ENCODE measurements around the gene OR13C5. TPM values are rescaled to one million over a fixed set of nuclear protein-coding genes. Genes with fewer than 3 reads are reported as not detected.

Gene OR13C5
- total and polyA plus RNA-seq, 8 donors = not detected

DNA sequence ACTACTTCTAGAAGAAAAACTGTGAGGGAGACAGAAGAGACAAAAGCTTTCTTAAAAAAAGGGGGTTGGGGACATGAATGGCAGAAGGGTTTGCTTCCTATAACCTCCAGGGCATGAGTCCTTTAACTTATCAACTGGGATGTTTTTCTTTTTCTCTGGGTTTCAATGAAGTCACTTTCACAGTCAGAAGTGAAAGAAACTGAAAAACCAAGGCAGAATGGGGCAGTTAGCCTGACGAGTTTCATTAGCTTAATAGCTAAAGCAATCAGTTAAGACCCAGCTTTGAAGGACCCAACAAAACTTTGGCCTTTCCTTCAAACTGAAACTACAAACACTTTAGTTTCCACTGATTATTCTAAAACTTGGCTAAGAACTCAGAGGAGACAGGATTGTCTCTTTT is 34.9 kb downstream of the OR13C5 start:
- no peaks in the 10 kb centered on the region for H3K4me1 ChIP-seq
- H3K36me3 ChIP-seq = no peaks in the 10 kb centered on the region
- WGBS, 5 donors = 39 to 64% (median 45%) methylated on average over 1 of the region's 1 CpG
- H3K27me3 ChIP-seq = no peaks in the 10 kb centered on the region
- no peak overlapping the region for H3K4me3 ChIP-seq
- no peak overlapping the region for H3K27ac ChIP-seq
- H3K9me3 ChIP-seq = peaks cover 0 to under 1% (median 0%) of the 10 kb centered on the region in 4 donors
- TF ChIP-seq EP300 (IDR thresholded peaks at IDR 0.05) = no peak
- TF ChIP-seq, protein P1, sequence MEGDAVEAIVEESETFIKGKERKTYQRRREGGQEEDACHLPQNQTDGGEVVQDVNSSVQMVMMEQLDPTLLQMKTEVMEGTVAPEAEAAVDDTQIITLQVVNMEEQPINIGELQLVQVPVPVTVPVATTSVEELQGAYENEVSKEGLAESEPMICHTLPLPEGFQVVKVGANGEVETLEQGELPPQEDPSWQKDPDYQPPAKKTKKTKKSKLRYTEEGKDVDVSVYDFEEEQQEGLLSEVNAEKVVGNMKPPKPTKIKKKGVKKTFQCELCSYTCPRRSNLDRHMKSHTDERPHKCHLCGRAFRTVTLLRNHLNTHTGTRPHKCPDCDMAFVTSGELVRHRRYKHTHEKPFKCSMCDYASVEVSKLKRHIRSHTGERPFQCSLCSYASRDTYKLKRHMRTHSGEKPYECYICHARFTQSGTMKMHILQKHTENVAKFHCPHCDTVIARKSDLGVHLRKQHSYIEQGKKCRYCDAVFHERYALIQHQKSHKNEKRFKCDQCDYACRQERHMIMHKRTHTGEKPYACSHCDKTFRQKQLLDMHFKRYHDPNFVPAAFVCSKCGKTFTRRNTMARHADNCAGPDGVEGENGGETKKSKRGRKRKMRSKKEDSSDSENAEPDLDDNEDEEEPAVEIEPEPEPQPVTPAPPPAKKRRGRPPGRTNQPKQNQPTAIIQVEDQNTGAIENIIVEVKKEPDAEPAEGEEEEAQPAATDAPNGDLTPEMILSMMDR (IDR thresholded peaks at IDR 0.05) = no peak
- TF ChIP-seq POLR2AphosphoS5 (IDR thresholded peaks at IDR 0.05) = no peak
- TF ChIP-seq POLR2A (IDR thresholded peaks at IDR 0.05) = no peak
- intact Hi-C loops (cut with DNase I; ENCODE audit: low total_unique reads) = no loop called here
- DNase-seq = no peak

DNA sequence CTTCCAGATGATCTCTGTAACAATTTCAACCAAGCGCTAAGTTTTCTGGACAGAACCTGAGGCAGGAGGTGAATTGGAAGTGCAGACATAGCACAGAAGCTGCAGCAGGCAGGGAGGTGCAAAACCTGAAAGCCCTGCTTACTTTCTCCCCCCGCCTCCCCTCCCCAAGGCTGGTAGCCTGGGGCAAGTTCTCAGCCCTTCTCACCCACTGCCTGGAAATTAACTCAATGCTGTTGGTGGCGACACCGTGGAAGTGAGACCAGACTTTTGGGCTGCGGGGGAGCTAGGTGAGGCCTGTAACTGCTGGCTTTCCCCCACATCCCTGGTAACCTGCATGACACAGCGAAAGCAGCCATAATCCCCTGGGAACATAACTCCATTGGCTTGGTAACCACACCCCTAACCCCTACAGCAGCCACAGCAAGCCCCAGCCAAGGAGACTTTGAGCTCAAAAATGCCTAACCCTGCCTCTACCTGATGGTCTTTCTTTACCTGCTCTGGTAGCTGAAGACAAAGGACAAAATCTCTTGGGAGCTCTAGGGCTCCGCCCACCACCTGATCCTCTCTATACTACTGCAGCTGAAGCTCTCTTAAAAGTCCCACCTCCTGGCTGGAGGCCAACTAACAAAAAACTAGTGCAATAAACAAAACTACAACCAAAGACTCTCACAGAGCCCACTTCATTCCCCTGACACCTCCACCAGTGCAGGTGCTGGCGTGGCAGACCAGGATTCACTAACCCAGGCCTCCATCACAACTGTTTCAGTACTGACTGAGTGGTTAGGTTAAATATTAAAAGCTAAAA is 42.2 kb downstream of the OR13C5 start:
- TF ChIP-seq, protein P1 (IDR thresholded peaks at IDR 0.05) = no peak
- no peak for TF ChIP-seq EP300 (IDR thresholded peaks at IDR 0.05)
- no peak for TF ChIP-seq POLR2A (IDR thresholded peaks at IDR 0.05)
- TF ChIP-seq POLR2AphosphoS5 (IDR thresholded peaks at IDR 0.05) = no peak
- 70 to 90% (median 83%) methylated on average over 8 of the region's 8 CpGs for WGBS, 5 donors
- intact Hi-C loops (cut with DNase I; ENCODE audit: low total_unique reads) = no loop called here
- Histone ChIP-seq H3K27ac (no peak overlapping the region), H3K4me1 (no peaks in the 10 kb centered on the region), H3K27me3 (no peaks in the 10 kb centered on the region), H3K9me3 (peaks cover 0 to 24% (median 20%) of the 10 kb centered on the region in 4 donors), H3K36me3 (no peaks in the 10 kb centered on the region), H3K4me3 (no peak overlapping the region)
- no peak for DNase-seq

DNA sequence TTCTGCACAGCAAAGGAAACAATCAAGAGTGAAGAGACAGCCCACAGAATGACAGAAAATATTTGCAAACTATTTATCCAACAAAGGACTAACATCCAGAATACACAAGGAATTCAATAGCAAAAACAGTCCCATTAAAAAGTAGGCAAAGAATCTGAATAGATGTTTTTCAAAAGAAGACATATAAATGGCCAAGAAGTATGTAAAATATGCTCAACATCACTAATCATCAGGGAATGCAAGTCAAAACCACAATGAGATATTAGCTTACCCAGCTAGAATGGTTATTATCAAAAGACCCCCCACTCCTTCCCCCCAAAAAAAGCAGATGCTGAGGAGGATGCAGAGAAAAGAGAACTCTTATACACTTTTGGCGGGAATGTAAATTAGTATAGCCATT is 43.7 kb downstream of the OR13C5 start:
- Histone ChIP-seq H3K36me3 (no peaks in the 10 kb centered on the region), H3K9me3 (peaks cover 0 to 24% (median 20%) of the 10 kb centered on the region in 4 donors), H3K27ac (no peak overlapping the region), H3K4me1 (no peaks in the 10 kb centered on the region), H3K4me3 (no peak overlapping the region), H3K27me3 (no peaks in the 10 kb centered on the region)
- intact Hi-C loops (cut with DNase I; ENCODE audit: low total_unique reads) = no loop called here
- no peak for DNase-seq
- 79 to 100% (median 94%) methylated on average over 1 of the region's 1 CpG for WGBS, 5 donors
- TF ChIP-seq, protein P1 (IDR thresholded peaks at IDR 0.05) = no peak
- TF ChIP-seq POLR2AphosphoS5 (IDR thresholded peaks at IDR 0.05) (no peak), EP300 (IDR thresholded peaks at IDR 0.05) (no peak), POLR2A (IDR thresholded peaks at IDR 0.05) (no peak)

DNA sequence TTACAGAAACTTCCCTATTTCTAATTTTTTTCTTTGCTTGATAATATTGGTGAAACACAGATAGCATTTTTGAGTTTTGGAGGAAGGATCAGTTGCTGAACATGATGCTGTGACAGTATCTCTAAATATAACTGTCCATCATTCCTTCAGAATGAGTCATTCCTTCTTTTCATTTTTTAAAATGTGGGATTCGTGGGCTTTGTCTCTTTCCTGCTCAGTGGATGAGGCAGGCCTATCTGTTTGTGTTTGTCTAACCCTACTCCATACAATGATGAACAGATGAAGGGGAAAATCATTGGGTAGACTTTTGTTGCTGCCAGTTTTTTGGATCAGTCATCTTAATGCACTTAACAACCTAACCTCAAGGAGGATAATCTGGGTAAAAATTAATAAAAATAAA is 46.0 kb downstream of the OR13C5 start:
- Histone ChIP-seq H3K36me3 (no peaks in the 10 kb centered on the region), H3K9me3 (peaks cover 0 to 17% (median 14%) of the 10 kb centered on the region in 4 donors), H3K4me3 (no peak overlapping the region), H3K27ac (no peak overlapping the region), H3K4me1 (no peaks in the 10 kb centered on the region), H3K27me3 (no peaks in the 10 kb centered on the region)
- no peak for DNase-seq
- WGBS, 5 donors = 24 to 32% (median 25%) methylated on average over 1 of the region's 1 CpG
- TF ChIP-seq, protein P1 (IDR thresholded peaks at IDR 0.05) = no peak
- TF ChIP-seq POLR2AphosphoS5 (IDR thresholded peaks at IDR 0.05) = no peak
- no peak for TF ChIP-seq EP300 (IDR thresholded peaks at IDR 0.05)
- no peak for TF ChIP-seq POLR2A (IDR thresholded peaks at IDR 0.05)
- intact Hi-C loops (cut with DNase I; ENCODE audit: low total_unique reads) = no loop called here

Other genes with a start within 250 kb of the OR13C5 start
- not detected for gene OR13F1, start 95.2 kb downstream of the OR13C5 start, total RNA-seq
- gene OR13F1, start 95.2 kb downstream of the OR13C5 start, polyA plus RNA-seq = not detected
- under 1 TPM in 1 of 5 donors, not detected in 4; 0.55 TPM for gene OR13C4, start 72.2 kb downstream of the OR13C5 start, total RNA-seq
- gene OR13C4, start 72.2 kb downstream of the OR13C5 start, polyA plus RNA-seq = not detected
- not detected for gene OR13C3, start 62.6 kb downstream of the OR13C5 start, total RNA-seq
- not detected for gene OR13C3, start 62.6 kb downstream of the OR13C5 start, polyA plus RNA-seq
- gene OR13C8, start 30.2 kb downstream of the OR13C5 start, total RNA-seq = not detected
- gene OR13C8, start 30.2 kb downstream of the OR13C5 start, polyA plus RNA-seq = not detected
- not detected for gene OR13C2, start 6.2 kb upstream of the OR13C5 start, total RNA-seq
- gene OR13C2, start 6.2 kb upstream of the OR13C5 start, polyA plus RNA-seq = not detected
- not detected for gene OR13C9, start 18.8 kb upstream of the OR13C5 start, total RNA-seq
- not detected for gene OR13C9, start 18.8 kb upstream of the OR13C5 start, polyA plus RNA-seq
- gene OR13D1, start 95.1 kb upstream of the OR13C5 start, total RNA-seq = not detected
- gene OR13D1, start 95.1 kb upstream of the OR13C5 start, polyA plus RNA-seq = not detected
- 10 to 100 TPM in 3 of 5 donors, 1 to 10 TPM in 2; 4.5 to 59.3 (median 11.7) TPM for gene NIPSNAP3A, start 148.3 kb upstream of the OR13C5 start, total RNA-seq
- gene NIPSNAP3A, start 148.3 kb upstream of the OR13C5 start, polyA plus RNA-seq = 10 to 100 TPM; 24.3 to 36.4 (median 26.0) TPM
- 1 to 10 TPM in 2 of 5 donors, not detected in 3; 2.0 to 5.5 TPM for gene NIPSNAP3B, start 164.7 kb upstream of the OR13C5 start, total RNA-seq
- 1 to 10 TPM in 2 of 3 donors, under 1 TPM in 1; 0.75 to 2.3 (median 1.7) TPM for gene NIPSNAP3B, start 164.7 kb upstream of the OR13C5 start, polyA plus RNA-seq